GM19468 (cell line): ENCODE results near the gene CTSK.

Experiments
- ATAC-seq: cut with Tn5 transposase; IDR thresholded peaks from one replicate; pipeline ENCODE4 v1.9.1; 2021; ENCODE audit warnings: mild to moderate bottlenecking, moderate library complexity, moderate number of reproducible peaks; ENCODE audit not compliant: unreplicated experiment; ENCODE audit errors: extremely low read depth

The CTSK gene

DNA sequence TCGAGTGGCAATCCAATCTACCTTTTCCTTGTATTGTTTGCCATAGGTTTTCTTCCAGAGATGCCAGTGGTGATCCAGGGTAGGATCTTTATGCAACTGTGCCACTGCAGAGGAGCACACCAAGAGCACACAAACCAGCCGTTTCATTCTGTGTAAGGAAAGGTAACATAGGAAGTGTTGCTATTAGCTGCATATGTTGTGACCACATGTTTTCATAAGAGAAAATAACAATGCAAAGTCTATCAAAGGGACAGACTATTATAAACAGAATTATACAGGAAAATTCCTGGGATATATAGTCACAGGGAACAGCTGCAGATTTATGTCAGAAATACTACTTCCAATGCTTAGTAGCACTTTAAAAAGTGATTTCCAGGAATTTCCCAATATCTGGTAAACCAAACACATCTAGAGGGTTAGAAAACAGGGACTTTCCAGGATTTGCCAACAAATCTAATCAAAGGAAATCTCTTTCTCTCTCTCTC is 43.4 kb downstream of the CTSK start:
- no peak for ATAC-seq

- no peak for ATAC-seq
These were observed 45.0 kb downstream of the CTSK start for GRCh38 chr1:150763018-150763417.

DNA sequence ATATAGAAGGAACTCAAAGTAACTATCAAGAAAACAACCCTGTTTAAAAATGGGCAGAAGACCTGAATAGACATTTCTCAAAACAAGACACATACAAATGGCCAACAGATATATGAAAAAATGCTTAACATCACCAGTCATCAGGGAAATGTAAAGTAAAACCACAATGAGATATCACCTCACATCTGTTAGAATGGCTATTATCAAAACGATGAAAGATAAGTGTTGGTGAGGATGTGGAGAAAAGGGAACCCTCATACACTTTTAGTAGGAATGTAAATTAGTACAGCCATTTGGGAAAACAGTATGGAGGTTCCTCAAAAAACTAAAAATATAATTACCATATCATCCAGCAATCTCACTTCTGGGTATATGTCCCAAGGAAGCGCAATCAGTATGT is 45.5 kb downstream of the CTSK start:
- no peak for ATAC-seq

DNA sequence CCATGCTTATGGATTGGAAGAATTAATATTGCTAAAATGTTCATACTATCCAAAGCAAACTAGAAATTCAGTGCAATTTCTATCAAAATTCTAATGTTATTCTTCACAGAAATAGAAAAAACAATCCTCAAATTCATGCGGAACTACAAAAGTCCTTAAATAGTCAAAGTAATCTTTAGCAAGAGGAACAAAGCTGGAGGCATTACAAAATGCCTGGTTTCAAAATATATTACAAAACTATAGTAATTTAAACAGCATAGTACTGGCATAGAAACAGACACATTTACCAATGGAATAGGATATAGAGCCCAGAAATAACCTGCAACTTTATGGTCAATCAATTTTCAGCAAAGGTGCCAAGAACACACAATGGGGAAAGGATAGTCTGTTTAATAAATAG is 46.3 kb downstream of the CTSK start:
- no peak for ATAC-seq

- ATAC-seq, result no peak
These were observed 48.0 kb downstream of the CTSK start for GRCh38 chr1:150760013-150760412.

DNA sequence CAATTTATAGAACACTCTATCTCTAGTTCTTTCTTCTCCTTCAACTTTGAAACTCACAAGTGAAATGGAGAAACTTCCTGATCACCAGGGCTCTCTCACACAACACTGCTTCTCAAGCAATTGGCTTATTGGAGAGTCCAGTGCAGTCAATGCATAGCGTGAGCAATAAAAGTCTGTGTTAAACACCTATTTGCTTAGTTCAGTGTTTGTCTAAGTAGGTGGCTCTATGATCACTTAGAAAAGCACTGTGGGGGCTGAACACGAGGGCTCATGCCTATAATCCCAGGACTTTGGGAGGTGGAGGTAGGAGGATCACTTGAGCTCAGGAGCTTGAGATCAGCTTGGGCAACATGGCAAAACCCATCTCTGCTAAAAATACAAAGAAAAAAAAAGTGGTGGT is 54.6 kb downstream of the CTSK start:
- ATAC-seq, result no peak

GRCh38 chr1:150751443-150751842 is 56.6 kb downstream of the CTSK start:
- no peak for ATAC-seq

GRCh38 chr1:150749720-150750311 is 58.2 kb downstream of the CTSK start:
- no peak for ATAC-seq

GRCh38 chr1:150748878-150749719 is 59.0 kb downstream of the CTSK start:
- ATAC-seq, result no peak
